Panc1 (cell line): ENCODE measurements around the gene FAM217A.

Source experiments
- POLR2AphosphoS5 ChIP-seq: IDR thresholded peaks from 2 replicates; pipeline ENCODE4 v1.6.1; 2012; ENCODE audit warnings: mild to moderate bottlenecking, low read depth, low read length, moderate library complexity
- TF ChIP-seq, protein P1 (sequence below): fragments of 450-650 bp; IDR thresholded peaks from 2 replicates; pipeline ENCODE4 v1.5.1; 2017; ENCODE audit warnings: mild to moderate bottlenecking

DNA sequence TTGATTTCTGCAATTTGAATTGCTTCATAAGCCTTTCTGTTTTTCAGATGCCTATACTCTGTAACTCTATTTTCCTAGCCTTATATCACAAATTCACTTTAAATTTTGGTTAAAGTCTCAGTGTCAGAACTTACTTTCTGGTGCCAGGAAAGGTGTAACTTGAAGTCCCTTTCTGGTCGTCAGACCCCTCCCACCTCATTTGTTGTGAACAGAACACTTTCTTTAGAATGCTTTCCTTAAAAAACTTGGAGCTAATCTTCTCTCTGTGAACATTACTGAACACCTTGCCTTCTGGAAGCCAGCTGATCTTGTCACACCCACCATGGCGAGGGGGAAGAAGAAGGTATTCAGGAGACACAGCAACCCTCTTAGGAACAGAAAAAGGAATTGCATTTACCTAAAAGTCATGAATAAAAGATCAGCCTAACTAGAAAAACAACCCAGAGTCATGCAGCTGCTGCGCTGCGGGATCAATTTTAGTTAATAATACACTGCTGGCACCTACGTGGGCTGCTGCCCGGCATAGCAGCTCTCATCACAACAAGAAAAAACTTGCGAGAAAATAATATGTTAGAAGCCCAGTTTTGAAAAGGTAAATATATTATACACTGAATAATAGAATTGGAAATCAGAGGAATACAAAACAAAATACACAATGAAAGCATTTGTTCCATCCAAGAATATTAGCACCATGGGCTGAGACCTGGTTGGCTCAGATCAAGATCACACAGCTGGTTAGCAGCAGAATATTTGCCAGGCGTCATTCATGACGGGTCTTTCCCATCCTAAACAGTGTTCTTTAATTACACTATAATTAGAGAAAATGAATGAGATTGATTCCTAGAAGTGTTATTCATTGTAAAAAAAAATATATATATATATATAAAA lies 5.8 kb upstream of the FAM217A start:
- TF ChIP-seq, protein P1, sequence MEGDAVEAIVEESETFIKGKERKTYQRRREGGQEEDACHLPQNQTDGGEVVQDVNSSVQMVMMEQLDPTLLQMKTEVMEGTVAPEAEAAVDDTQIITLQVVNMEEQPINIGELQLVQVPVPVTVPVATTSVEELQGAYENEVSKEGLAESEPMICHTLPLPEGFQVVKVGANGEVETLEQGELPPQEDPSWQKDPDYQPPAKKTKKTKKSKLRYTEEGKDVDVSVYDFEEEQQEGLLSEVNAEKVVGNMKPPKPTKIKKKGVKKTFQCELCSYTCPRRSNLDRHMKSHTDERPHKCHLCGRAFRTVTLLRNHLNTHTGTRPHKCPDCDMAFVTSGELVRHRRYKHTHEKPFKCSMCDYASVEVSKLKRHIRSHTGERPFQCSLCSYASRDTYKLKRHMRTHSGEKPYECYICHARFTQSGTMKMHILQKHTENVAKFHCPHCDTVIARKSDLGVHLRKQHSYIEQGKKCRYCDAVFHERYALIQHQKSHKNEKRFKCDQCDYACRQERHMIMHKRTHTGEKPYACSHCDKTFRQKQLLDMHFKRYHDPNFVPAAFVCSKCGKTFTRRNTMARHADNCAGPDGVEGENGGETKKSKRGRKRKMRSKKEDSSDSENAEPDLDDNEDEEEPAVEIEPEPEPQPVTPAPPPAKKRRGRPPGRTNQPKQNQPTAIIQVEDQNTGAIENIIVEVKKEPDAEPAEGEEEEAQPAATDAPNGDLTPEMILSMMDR = no peak
- TF ChIP-seq POLR2AphosphoS5 = no peak
